SIG-M5 treated with dmso at 0.1 percent for 504 hours (cell line): ENCODE data around the gene SRGAP3.

Source experiments
- DNase-seq: peaks from one replicate; lab custom pipeline; 2025; ENCODE audit not compliant: unreplicated experiment; lab: John Stamatoyannopoulos, UW

The SRGAP3 gene

GRCh38 chr3:9121366-9122001 is 128.0 kb downstream of the SRGAP3 start:
- DNase-seq = no peak

GRCh38 chr3:9119331-9119730 is 130.1 kb downstream of the SRGAP3 start:
- no peak for DNase-seq

GRCh38 chr3:9118222-9118621 is 131.2 kb downstream of the SRGAP3 start:
- DNase-seq = no peak

- no peak for DNase-seq
Observed at GRCh38 chr3:9117220-9117619, 132.2 kb downstream of the SRGAP3 start.

- no peak for DNase-seq
Observed at GRCh38 chr3:9116336-9116735, 133.1 kb downstream of the SRGAP3 start.

GRCh38 chr3:9115336-9115735 is 134.1 kb downstream of the SRGAP3 start:
- DNase-seq = no peak

- DNase-seq = no peak
Observed at GRCh38 chr3:9113040-9113439, 136.4 kb downstream of the SRGAP3 start.

- no peak for DNase-seq
Observed at GRCh38 chr3:9111866-9112265, 137.6 kb downstream of the SRGAP3 start.

- DNase-seq = no peak
Observed at GRCh38 chr3:9111417-9111816, 138.0 kb downstream of the SRGAP3 start.

- DNase-seq = no peak
Observed at GRCh38 chr3:9110802-9111201, 138.6 kb downstream of the SRGAP3 start.

- no peak for DNase-seq
Observed at GRCh38 chr3:9110316-9110715, 139.1 kb downstream of the SRGAP3 start.

GRCh38 chr3:9109568-9109914 is 139.9 kb downstream of the SRGAP3 start:
- DNase-seq = no peak

GRCh38 chr3:9108876-9109567 is 140.4 kb downstream of the SRGAP3 start:
- no peak for DNase-seq

GRCh38 chr3:9107738-9108137 is 141.7 kb downstream of the SRGAP3 start:
- no peak for DNase-seq

GRCh38 chr3:9105421-9105820 is 144.0 kb downstream of the SRGAP3 start:
- DNase-seq = no peak

GRCh38 chr3:9104121-9104520 is 145.3 kb downstream of the SRGAP3 start:
- no peak for DNase-seq

- no peak for DNase-seq
Observed at GRCh38 chr3:9102240-9102981, 147.0 kb downstream of the SRGAP3 start.

- no peak for DNase-seq
Observed at GRCh38 chr3:9101286-9101685, 148.2 kb downstream of the SRGAP3 start.

GRCh38 chr3:9100513-9100894 is 148.9 kb downstream of the SRGAP3 start:
- no peak for DNase-seq

GRCh38 chr3:9099702-9100512 is 149.5 kb downstream of the SRGAP3 start:
- DNase-seq = no peak
